Measurements from ENCODE around the gene PTCH1. TPM values are rescaled to one million over a fixed set of nuclear protein-coding genes. Genes with fewer than 3 reads are reported as not detected.

The PTCH1 gene
- total RNA-seq, 2 donors from 2014 or later = 8.3 to 47.5 TPM

DNA sequence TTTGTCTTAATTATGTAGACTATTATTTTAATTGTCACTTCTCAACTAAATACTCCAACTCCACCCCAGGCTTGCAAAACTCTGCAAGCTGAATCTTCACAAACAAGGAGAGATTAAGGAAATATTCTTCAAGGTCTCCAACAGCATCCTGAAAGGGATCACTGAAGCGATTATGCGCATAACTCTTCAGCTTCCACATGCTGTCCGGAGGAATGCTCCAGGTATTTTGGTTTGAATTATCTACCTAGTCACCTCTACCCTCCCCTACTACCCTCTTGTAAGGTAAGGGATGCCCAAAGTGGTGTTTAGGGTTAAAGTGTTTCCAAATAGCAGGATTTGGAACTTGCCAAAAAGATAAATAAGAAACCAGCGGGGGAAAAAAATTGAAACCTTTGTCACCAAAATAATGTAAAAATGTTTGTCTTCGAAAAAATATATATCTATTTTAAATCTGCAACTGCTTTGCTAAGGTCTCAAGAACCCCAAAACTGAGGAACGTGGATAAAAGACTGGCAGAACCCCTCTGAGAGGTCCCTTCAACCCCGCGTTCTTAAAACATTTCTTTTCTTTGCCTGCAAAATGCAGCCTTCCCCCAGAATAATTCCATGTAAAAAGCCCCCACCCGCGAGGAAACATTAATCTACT lies 11.6 kb downstream of the PTCH1 start:
- no peak for TF ChIP-seq POLR2A (IDR thresholded peaks at IDR 0.05)
- TF ChIP-seq CTCF (IDR thresholded peaks at IDR 0.05) = no peak
- Histone ChIP-seq H3K4me3 (no peak overlapping the region), H3K9me3 (no peaks in the 10 kb centered on the region), H3K27ac (peak overlapping the region in 3 of 4 donors; percentile 88 to 93 (median 92)), H3K36me3 (replicated peaks in 1 of 2; ENCODE audit: insufficient read depth in 1 of 2, low read depth in 2 of 2) (no peaks in the 10 kb centered on the region), H3K27me3 (no peaks in the 10 kb centered on the region), H3K4me1 (peaks cover 20% of the 10 kb centered on the region)
- ATAC-seq (no peak), DNase-seq (no peak)
- WGBS, 2 donors = 20 to 21% methylated on average over 10 of the region's 10 CpGs
- intact Hi-C loops (cut with DNase I) = no loop called here

- Histone ChIP-seq H3K4me1 (peaks cover 20% of the 10 kb centered on the region), H3K27ac (peak overlapping the region in 3 of 4 donors; percentile 40 to 92 (median 52)), H3K36me3 (replicated peaks in 1 of 2; ENCODE audit: insufficient read depth in 1 of 2, low read depth in 2 of 2) (no peaks in the 10 kb centered on the region), H3K4me3 (no peak overlapping the region), H3K27me3 (no peaks in the 10 kb centered on the region), H3K9me3 (no peaks in the 10 kb centered on the region)
- intact Hi-C loops (cut with DNase I) = no loop called here
- ATAC-seq = no peak
- TF ChIP-seq POLR2A (IDR thresholded peaks at IDR 0.05) = no peak
- TF ChIP-seq CTCF (IDR thresholded peaks at IDR 0.05) = no peak
- 58 to 59% methylated on average over 15 of the region's 15 CpGs for WGBS, 2 donors
- peak in 3 of 4 donors; percentile 23 to 47 (median 45) for DNase-seq
Measured at GRCh38 chr9:95504053-95504963, 12.5 kb downstream of the PTCH1 start.

DNA sequence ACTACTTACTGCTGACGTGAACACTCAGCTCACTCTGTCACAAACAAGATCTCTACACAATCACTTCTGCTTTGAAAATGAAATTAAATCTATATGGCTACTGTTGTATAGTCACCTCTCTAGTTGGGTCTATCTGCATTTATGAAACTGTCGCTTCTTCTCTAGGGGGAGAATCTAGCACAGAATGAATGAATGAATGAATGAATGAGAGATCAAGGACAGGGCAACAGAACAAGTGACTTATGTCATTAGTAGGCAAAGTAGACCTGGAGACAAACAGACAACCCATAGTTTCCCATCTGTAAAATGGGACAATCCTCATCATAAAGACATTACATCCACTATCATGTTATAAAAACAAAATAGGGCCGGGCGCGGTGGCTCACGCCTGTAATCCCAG lies 13.4 kb downstream of the PTCH1 start:
- DNase-seq = no peak
- Histone ChIP-seq H3K27ac (no peak overlapping the region), H3K27me3 (no peaks in the 10 kb centered on the region), H3K9me3 (no peaks in the 10 kb centered on the region), H3K36me3 (replicated peaks in 1 of 2; ENCODE audit: insufficient read depth in 1 of 2, low read depth in 2 of 2) (no peaks in the 10 kb centered on the region), H3K4me3 (no peak overlapping the region), H3K4me1 (peaks cover 25% of the 10 kb centered on the region)
- no peak for TF ChIP-seq POLR2A (IDR thresholded peaks at IDR 0.05)
- no peak for TF ChIP-seq CTCF (IDR thresholded peaks at IDR 0.05)
- WGBS, 2 donors = 89 to 99% methylated on average over 6 of the region's 6 CpGs
- ATAC-seq = no peak
- intact Hi-C loops (cut with DNase I) = no loop called here

- intact Hi-C loops (cut with DNase I) = no loop called here
- no peak for ATAC-seq
- Histone ChIP-seq H3K36me3 (replicated peaks in 1 of 2; ENCODE audit: insufficient read depth in 1 of 2, low read depth in 2 of 2) (no peaks in the 10 kb centered on the region), H3K27me3 (no peaks in the 10 kb centered on the region), H3K4me3 (no peak overlapping the region), H3K27ac (no peak overlapping the region), H3K9me3 (no peaks in the 10 kb centered on the region), H3K4me1 (peaks cover 28% of the 10 kb centered on the region)
- no peak for DNase-seq
- WGBS, 2 donors = 81 to 83% methylated on average over 3 of the region's 3 CpGs
- TF ChIP-seq CTCF (IDR thresholded peaks at IDR 0.05) (no peak), POLR2A (IDR thresholded peaks at IDR 0.05) (no peak)
Measured at GRCh38 chr9:95502248-95502647, 14.5 kb downstream of the PTCH1 start.
